HepG2 (cell line): Measurements from ENCODE around the gene NAALADL1. TPM values are rescaled to one million over a fixed set of nuclear protein-coding genes. Genes with fewer than 3 reads are reported as not detected.
A peak's percentile ranks its signal among the peaks of the same experiment; 100 is the strongest.

Experiments
- ATAC-seq: fragments of 200-7000 bp; cut with Tn5 transposase; 3 replicates; pipeline ENCODE4 v1.9.1; 2020; ENCODE audit warnings: mild to moderate bottlenecking, moderate library complexity
- BruUV-seq: library from RNA; stranded (reverse); fragments of 400-500 nt; replicated peaks from 2 replicates; lab custom pipeline; 2021; lab: Mats Ljungman, UMichigan
- CTCF ChIA-PET: fragments of 300-600 bp; formaldehyde crosslinking; extraction: SDS; loops from one replicate; lab custom pipeline; 2021; ENCODE audit warnings: low total read pairs, inconsistent platforms, low intra/inter-chr PET ratio; lab: Yijun Ruan, JAX
- POLR2A ChIA-PET: fragments of 350-600 bp; sonication (Branson Sonifier 250); formaldehyde crosslinking; loops from one replicate; lab custom pipeline; 2020; ENCODE audit warnings: antibody characterized with exemption, inconsistent platforms; lab: Yijun Ruan, JAX
- DNase-seq: peaks from one replicate; pipeline ENCODE4 v3.0.0-alpha.2; 2015; ENCODE audit warnings: low spot score
- FAIRE-seq: peaks from 3 replicates; lab custom pipeline; 2011; peaks lifted over from hg19 to GRCh38; lab: Jason Lieb, UNC
- H2AFZ ChIP-seq: one replicate; pipeline ENCODE4 v1.6.1; 2011; ENCODE audit warnings: low read length, inconsistent platforms
- H3K27ac ChIP-seq: fragments of 300-600 bp; 3 replicates; pipeline ENCODE4 v1.8.0; 2011; ENCODE audit warnings: mixed run types, mild to moderate bottlenecking, mixed read lengths, low read length, inconsistent platforms; ENCODE audit not compliant: insufficient read depth; ENCODE audit errors: extremely low read length
- H3K27me3 ChIP-seq, 2 experiments: fragments of 200-600 bp in 1 of 2; 2 replicates in 1 of 2; 3 replicates in 1 of 2; pipeline versions ENCODE4 v1.6.0 to v1.8.0; 2011; ENCODE audit warnings: low read length in 2 of 2, mild to moderate bottlenecking in 2 of 2, moderate library complexity in 2 of 2, inconsistent platforms in 1 of 2; ENCODE audit not compliant: insufficient read depth in 2 of 2, control insufficient read depth in 1 of 2
- H3K36me3 ChIP-seq, 2 experiments: fragments of 200-600 bp in 1 of 2; replicated peaks in 1 of 2; 2 replicates in 1 of 2; 3 replicates in 1 of 2; pipeline versions ENCODE4 v1.5.1 to v1.8.0; 2011; ENCODE audit warnings: low read length in 2 of 2, inconsistent platforms in 1 of 2; ENCODE audit not compliant: insufficient read depth in 2 of 2, control insufficient read depth in 1 of 2
- H3K4me1 ChIP-seq: 2 replicates; pipeline ENCODE4 v1.5.1; 2012; ENCODE audit warnings: low read length, inconsistent platforms; ENCODE audit not compliant: insufficient read depth
- H3K4me2 ChIP-seq: 2 replicates; pipeline ENCODE4 v1.6.0; 2011; ENCODE audit warnings: low read depth, low read length, inconsistent platforms
- H3K4me3 ChIP-seq, 3 experiments: fragments of 200-600 bp in 1 of 3; sonication (generic), shearing (Covaris generic) in 1 of 3; replicated peaks in 1 of 3; 2 replicates each; pipeline ENCODE4 v1.5.1; 2011 to 2016; ENCODE audit warnings: low read length in 3 of 3, inconsistent platforms in 2 of 3, low read depth in 2 of 3, mild to moderate bottlenecking in 2 of 3, control low read depth in 1 of 3, mixed read lengths in 1 of 3; ENCODE audit not compliant: insufficient read depth in 1 of 3
- H3K79me2 ChIP-seq: one replicate; pipeline ENCODE4 v1.6.1; 2011; ENCODE audit warnings: low read length, inconsistent platforms; ENCODE audit not compliant: insufficient read depth
- H3K9ac ChIP-seq: 2 replicates; pipeline ENCODE4 v1.6.0; 2011; ENCODE audit warnings: mild to moderate bottlenecking, low read depth, low read length, inconsistent platforms; ENCODE audit not compliant: insufficient read depth
- H3K9me3 ChIP-seq: 2 replicates; pipeline ENCODE4 v1.5.1; 2012; ENCODE audit warnings: mild to moderate bottlenecking, low read length
- H4K20me1 ChIP-seq: 2 replicates; pipeline ENCODE4 v1.6.0; 2011; ENCODE audit warnings: inconsistent platforms, mild to moderate bottlenecking, low read length, moderate library complexity; ENCODE audit not compliant: insufficient read depth
- EHMT2 ChIP-seq: fragments of 200-600 bp; sonication (generic); IDR thresholded peaks from 2 replicates; pipeline ENCODE4 v1.7.0; 2017; ENCODE audit warnings: antibody characterized with exemption, low read depth, low read length, borderline replicate concordance
- JUNB ChIP-seq: sonication (generic); formaldehyde crosslinking; IDR thresholded peaks from 2 replicates; pipeline ENCODE4 v1.8.0; 2022; ENCODE audit warnings: missing genetic modification reagents, mild to moderate bottlenecking, borderline replicate concordance
- SOX6 ChIP-seq, 2 experiments: fragments of 450-650 bp in 1 of 2; sonication (generic) in 1 of 2; formaldehyde crosslinking in 1 of 2; IDR thresholded peaks; 2 replicates each; pipeline versions ENCODE4 v1.4.0 to v1.6.1; 2017 to 2020; ENCODE audit warnings: antibody characterized with exemption in 1 of 2, mild to moderate bottlenecking in 1 of 2, missing genetic modification reagents in 1 of 2
- ZFP36L1 ChIP-seq: sonication (generic); formaldehyde crosslinking; IDR thresholded peaks from 2 replicates; pipeline ENCODE4 v1.8.0; 2022; ENCODE audit warnings: mild to moderate bottlenecking, missing genetic modification reagents, moderate library complexity
- ZNF333 ChIP-seq: sonication (generic); formaldehyde crosslinking; IDR thresholded peaks from 2 replicates; pipeline ENCODE4 v1.4.0; 2020; ENCODE audit warnings: mild to moderate bottlenecking, missing genetic modification reagents, borderline replicate concordance
- ZNF567 ChIP-seq: sonication (generic); formaldehyde crosslinking; IDR thresholded peaks from 2 replicates; pipeline ENCODE4 v1.8.1; 2023; ENCODE audit warnings: mild to moderate bottlenecking, missing genetic modification reagents, borderline replicate concordance
- ZNF780A ChIP-seq: sonication (generic); formaldehyde crosslinking; IDR thresholded peaks from 2 replicates; pipeline ENCODE4 v1.8.0; 2022; ENCODE audit warnings: mild to moderate bottlenecking, missing genetic modification reagents, moderate library complexity
- ZNF850 ChIP-seq: sonication (generic); formaldehyde crosslinking; conservative IDR thresholded peaks from 2 replicates; pipeline ENCODE4 v1.9.0; 2021; ENCODE audit warnings: mild to moderate bottlenecking, missing genetic modification reagents
- WGBS: methylation state at CpG from one replicate; pipeline ENCODE4 v1.1.6; 2017; ENCODE audit warnings: low lambda C conversion rate; 5-methylcytosine and 5-hydroxymethylcytosine counted together
- in situ Hi-C: cut with HindIII; loops from 2 replicates; pipeline ENCODE4 v1.10.0; 2017; ENCODE audit warnings: low pct_unique_long_range_greater_than_20kb; ENCODE audit not compliant: extremely low pct_ligation_motif_present
- intact Hi-C: fragments of 100-400 bp; cut with micrococcal nuclease; formaldehyde crosslinking; loops from one replicate; pipeline ENCODE4 v1.10.0; 2022; ENCODE audit not compliant: unreplicated experiment
- polyA plus RNA-seq, 8 experiments: library from polyadenylated mRNA; depleted of rRNA in 3 of 8; stranded (reverse) in 7 of 8; unstranded in 1 of 8; fragments of >200 nt; fragmentation: Illumina TruSeq in 4 of 8; extraction: Trizol in 4 of 8; gene quantifications; 2 replicates each; pipeline versions ENCODE4 v1.2.1 to v1.2.3, GENCODE V29; 2011 to 2016; ENCODE audit warnings: low read depth in 4 of 8, missing spikeins in 1 of 8, mixed read lengths in 1 of 8; ENCODE audit not compliant: insufficient read depth in 1 of 8
- total RNA-seq, 5 experiments: library from RNA; depleted of rRNA; stranded (reverse); fragments of >200 nt; fragmentation: Illumina TruSeq; extraction: Trizol; gene quantifications; 2 replicates each; pipeline ENCODE4 v1.2.3, GENCODE V29; 2016; ENCODE audit warnings: low read depth in 1 of 5
- TF ChIP-seq, protein P1 (sequence below): sonication (generic); formaldehyde crosslinking; IDR thresholded peaks from 2 replicates; pipeline ENCODE4 v1.5.1; 2020; ENCODE audit warnings: mild to moderate bottlenecking, missing genetic modification reagents, moderate library complexity
- TF ChIP-seq, protein P2 (sequence below): IDR thresholded peaks from 2 replicates; pipeline ENCODE4 v1.6.1; 2016; ENCODE audit warnings: missing biosample characterization, missing genetic modification reagents, low read depth
- TF ChIP-seq, protein P3 (sequence below): sonication (generic); formaldehyde crosslinking; IDR thresholded peaks from 2 replicates; pipeline ENCODE4 v1.4.0; 2020; ENCODE audit warnings: mild to moderate bottlenecking, low read depth, missing genetic modification reagents
- TF ChIP-seq, protein P4 (sequence below): sonication (generic); formaldehyde crosslinking; IDR thresholded peaks from 2 replicates; pipeline ENCODE4 v1.4.0; 2020; ENCODE audit warnings: missing genetic modification reagents; ENCODE audit errors: not compliant biosample characterization
- TF ChIP-seq, protein P5 (sequence below): sonication (generic); formaldehyde crosslinking; conservative IDR thresholded peaks from 2 replicates; pipeline ENCODE4 v1.5.0; 2020; ENCODE audit warnings: missing genetic modification reagents

NAALADL1 gene
- total and polyA plus RNA-seq, 2 of the 13 experiments (the other 11 are each of a cell fraction or from before 2014, with no cell fraction given): 9.3 to 33.9 TPM

DNA sequence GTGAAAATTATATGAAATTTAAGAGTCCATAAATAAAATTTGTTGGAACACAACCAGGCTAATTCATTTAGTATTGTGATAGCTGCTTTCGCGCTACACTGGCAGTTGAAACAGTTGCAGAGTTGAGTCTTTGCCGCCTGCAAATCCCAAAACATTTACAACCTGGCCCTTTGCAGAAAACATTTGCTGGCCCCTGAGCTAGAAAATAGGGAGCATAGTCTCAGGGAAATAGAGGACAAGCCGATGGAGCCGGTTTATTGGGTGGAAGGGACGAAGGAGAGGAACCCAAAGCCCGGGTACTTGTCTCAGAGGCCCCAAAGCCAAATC is 17.9 kb downstream of the NAALADL1 start (continued):
- TF ChIP-seq, protein P1, sequence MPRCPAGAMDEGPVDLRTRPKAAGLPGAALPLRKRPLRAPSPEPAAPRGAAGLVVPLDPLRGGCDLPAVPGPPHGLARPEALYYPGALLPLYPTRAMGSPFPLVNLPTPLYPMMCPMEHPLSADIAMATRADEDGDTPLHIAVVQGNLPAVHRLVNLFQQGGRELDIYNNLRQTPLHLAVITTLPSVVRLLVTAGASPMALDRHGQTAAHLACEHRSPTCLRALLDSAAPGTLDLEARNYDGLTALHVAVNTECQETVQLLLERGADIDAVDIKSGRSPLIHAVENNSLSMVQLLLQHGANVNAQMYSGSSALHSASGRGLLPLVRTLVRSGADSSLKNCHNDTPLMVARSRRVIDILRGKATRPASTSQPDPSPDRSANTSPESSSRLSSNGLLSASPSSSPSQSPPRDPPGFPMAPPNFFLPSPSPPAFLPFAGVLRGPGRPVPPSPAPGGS (CRISPR knock-in tag): no peak
- no peak for TF ChIP-seq EHMT2
- TF ChIP-seq, protein P2, sequence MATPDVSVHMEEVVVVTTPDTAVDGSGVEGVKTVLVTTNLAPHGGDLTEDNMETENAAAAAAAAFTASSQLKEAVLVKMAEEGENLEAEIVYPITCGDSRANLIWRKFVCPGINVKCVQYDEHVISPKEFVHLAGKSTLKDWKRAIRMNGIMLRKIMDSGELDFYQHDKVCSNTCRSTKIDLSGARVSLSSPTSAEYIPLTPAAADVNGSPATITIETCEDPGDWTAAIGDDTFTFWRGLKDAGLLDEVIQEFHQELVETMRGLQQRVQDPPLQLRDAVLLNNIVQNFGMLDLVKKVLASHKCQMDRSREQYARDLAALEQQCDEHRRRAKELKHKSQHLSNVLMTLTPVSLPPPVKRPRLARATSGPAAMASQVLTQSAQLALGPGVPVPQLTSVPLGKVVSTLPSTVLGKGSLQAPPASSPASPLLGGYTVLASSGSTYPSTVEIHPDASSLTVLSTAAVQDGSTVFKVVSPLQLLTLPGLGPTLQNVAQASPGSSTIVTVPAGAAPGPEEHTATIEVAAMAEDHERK (CRISPR knock-in tag): no peak
- TF ChIP-seq ZFP36L1 (CRISPR knock-in tag): peak; percentile 1; the same call in 1 of the 2 replicates
- TF ChIP-seq ZNF333 (CRISPR knock-in tag): 0 out of 2 replicates have a peak, but pooled peaks have one; percentile 38
- TF ChIP-seq, protein P3, sequence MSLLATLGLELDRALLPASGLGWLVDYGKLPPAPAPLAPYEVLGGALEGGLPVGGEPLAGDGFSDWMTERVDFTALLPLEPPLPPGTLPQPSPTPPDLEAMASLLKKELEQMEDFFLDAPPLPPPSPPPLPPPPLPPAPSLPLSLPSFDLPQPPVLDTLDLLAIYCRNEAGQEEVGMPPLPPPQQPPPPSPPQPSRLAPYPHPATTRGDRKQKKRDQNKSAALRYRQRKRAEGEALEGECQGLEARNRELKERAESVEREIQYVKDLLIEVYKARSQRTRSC (CRISPR knock-in tag): no peak

DNA sequence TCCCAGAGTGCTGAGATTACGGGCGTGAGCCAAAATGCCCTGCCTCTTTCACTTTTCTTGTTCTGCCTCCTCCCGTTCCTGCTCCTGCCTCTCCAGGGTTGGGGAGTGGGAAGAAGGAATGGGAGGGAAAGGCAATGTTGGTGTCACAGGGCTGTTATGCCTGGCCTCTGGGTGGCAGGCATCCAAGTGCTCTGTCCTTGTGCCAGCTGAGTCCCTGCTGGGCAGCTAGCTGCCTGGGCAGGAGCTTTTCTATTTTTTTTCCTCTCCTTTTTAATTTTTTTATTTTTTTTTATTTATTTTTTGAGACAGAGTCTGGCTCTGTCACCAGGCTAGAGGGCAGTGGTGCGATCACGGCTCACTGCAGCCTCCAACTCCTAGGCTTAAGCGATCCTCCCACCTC is 21.4 kb downstream of the NAALADL1 start:
- peaks cover 24 to 48% of the 10 kb centered on the region in 2 experiments for H3K36me3 ChIP-seq
- intact Hi-C loops (no loop called here), in situ Hi-C loops (no loop called here)
- no peak overlapping the region for H3K4me2 ChIP-seq
- WGBS: 98% methylated on average over 6 of the region's 6 CpGs
- peaks cover 10% of the 10 kb centered on the region for H3K4me1 ChIP-seq
- POLR2A ChIA-PET: interaction anchor here (1.4 kb wide), 1 partner anchor 23 kb away, joined by 3 read pairs; the partner anchor contains the start of gene ARL2
- H3K9ac ChIP-seq: no peak overlapping the region
- CTCF ChIA-PET: no interaction called here
- no peaks in the 10 kb centered on the region for H4K20me1 ChIP-seq
- no peak for ATAC-seq
- H3K9me3 ChIP-seq: no peaks in the 10 kb centered on the region
- peaks cover 3% of the 10 kb centered on the region for H3K79me2 ChIP-seq
- no peak overlapping the region for H3K27ac ChIP-seq
- BruUV-seq: no TSS peak
- H2AFZ ChIP-seq: no peak overlapping the region
- H3K4me3 ChIP-seq: no peak overlapping the region
- no peaks in the 10 kb centered on the region for H3K27me3 ChIP-seq
- no peak for FAIRE-seq
- DNase-seq: no peak
- TF ChIP-seq ZFP36L1 (CRISPR knock-in tag) (no peak), SOX6 (IDR thresholded peaks at IDR 0.05) (no peak), SOX6 (CRISPR knock-in tag; IDR thresholded peaks at IDR 0.05) (no peak), JUNB (no peak), ZNF780A (no peak), ZNF850 (no peak), ZNF567 (no peak)
- TF ChIP-seq, protein P4, sequence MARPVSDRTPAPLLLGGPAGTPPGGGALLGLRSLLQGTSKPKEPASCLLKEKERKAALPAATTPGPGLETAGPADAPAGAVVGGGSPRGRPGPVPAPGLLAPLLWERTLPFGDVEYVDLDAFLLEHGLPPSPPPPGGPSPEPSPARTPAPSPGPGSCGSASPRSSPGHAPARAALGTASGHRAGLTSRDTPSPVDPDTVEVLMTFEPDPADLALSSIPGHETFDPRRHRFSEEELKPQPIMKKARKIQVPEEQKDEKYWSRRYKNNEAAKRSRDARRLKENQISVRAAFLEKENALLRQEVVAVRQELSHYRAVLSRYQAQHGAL (CRISPR knock-in tag): no peak
- TF ChIP-seq, protein P5, sequence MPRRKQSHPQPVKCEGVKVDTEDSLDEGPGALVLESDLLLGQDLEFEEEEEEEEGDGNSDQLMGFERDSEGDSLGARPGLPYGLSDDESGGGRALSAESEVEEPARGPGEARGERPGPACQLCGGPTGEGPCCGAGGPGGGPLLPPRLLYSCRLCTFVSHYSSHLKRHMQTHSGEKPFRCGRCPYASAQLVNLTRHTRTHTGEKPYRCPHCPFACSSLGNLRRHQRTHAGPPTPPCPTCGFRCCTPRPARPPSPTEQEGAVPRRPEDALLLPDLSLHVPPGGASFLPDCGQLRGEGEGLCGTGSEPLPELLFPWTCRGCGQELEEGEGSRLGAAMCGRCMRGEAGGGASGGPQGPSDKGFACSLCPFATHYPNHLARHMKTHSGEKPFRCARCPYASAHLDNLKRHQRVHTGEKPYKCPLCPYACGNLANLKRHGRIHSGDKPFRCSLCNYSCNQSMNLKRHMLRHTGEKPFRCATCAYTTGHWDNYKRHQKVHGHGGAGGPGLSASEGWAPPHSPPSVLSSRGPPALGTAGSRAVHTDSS (CRISPR knock-in tag): no peak
